Measurements from ENCODE around the gene PIGU.

PIGU gene

DNA sequence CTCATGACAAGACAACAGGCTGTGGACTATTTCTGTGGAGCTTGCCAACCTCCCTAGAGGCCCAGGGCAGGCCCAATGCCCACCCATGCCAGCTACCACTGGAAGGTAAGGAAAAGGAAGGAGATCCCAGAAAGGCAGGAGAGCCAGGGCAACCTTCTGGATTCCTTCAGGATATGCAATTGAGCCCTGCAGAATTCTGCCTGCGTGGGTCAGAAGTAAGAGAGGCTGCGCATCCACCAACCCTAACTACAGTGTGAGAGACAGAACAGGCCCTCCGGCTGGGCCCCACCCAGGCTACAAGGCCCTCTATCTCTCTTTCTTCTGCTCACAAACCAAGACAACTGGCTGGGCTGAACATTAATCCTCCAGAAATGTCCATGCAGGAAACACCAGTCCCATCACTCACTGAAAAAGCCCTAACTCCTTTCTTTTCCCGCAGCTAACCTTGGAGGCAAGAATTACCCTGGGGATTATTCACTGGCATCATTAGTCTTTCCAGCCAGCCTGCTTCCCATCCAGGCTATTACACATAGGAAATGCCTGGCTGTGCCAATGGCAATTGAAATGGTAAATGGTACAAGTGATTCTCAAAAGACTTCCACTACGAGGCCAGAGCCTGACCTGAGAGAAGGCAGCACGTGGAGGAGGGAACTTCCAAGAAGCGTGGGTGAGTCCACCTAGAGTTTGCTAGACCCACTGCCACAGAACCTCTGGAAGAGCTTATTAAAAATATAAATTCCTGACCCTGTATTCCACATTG, 103.2 kb downstream of the PIGU start:
- H3K27ac ChIP-seq, result no peak overlapping the region
- no peak for TF ChIP-seq ZFX (IDR thresholded peaks at IDR 0.05; ENCODE audit: borderline replicate concordance)
- TF ChIP-seq CTCF (IDR thresholded peaks at IDR 0.05), result no peak

DNA sequence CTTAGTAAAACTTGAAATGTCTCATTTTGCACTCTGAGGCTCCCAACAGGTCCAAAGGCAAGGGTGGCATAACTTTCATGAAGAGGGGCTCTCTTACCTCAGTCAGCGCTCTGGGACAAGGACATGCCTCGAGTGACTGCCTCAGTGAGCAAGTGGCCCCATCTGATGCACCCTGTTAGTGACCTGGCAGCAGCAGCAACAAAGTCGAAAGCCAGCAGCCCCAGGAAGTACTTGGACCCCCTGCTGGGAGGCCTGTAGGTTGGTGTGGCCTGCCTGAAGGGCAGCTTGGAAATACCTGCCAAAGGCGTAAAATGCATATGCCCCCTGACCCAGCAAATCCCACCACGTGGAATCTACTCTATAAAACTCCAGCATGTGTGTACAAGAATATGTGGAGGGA, 105.1 kb downstream of the PIGU start:
- no peak overlapping the region for H3K27ac ChIP-seq
- no peak for TF ChIP-seq CTCF (IDR thresholded peaks at IDR 0.05)

- no peak overlapping the region for H3K27ac ChIP-seq
- TF ChIP-seq CTCF (IDR thresholded peaks at IDR 0.05) (no peak), ZFX (IDR thresholded peaks at IDR 0.05; ENCODE audit: borderline replicate concordance) (no peak)
Measured at GRCh38 chr20:34570859-34571306, 106.0 kb downstream of the PIGU start.

GRCh38 chr20:34569598-34569997, 107.3 kb downstream of the PIGU start:
- no peak for TF ChIP-seq ZFX (IDR thresholded peaks at IDR 0.05; ENCODE audit: borderline replicate concordance)
- no peak for TF ChIP-seq CTCF (IDR thresholded peaks at IDR 0.05)
- no peak overlapping the region for H3K27ac ChIP-seq

- TF ChIP-seq CTCF (IDR thresholded peaks at IDR 0.05) (no peak), ZFX (IDR thresholded peaks at IDR 0.05; ENCODE audit: borderline replicate concordance) (no peak)
Measured at GRCh38 chr20:34567892-34568865, 108.7 kb downstream of the PIGU start.

DNA sequence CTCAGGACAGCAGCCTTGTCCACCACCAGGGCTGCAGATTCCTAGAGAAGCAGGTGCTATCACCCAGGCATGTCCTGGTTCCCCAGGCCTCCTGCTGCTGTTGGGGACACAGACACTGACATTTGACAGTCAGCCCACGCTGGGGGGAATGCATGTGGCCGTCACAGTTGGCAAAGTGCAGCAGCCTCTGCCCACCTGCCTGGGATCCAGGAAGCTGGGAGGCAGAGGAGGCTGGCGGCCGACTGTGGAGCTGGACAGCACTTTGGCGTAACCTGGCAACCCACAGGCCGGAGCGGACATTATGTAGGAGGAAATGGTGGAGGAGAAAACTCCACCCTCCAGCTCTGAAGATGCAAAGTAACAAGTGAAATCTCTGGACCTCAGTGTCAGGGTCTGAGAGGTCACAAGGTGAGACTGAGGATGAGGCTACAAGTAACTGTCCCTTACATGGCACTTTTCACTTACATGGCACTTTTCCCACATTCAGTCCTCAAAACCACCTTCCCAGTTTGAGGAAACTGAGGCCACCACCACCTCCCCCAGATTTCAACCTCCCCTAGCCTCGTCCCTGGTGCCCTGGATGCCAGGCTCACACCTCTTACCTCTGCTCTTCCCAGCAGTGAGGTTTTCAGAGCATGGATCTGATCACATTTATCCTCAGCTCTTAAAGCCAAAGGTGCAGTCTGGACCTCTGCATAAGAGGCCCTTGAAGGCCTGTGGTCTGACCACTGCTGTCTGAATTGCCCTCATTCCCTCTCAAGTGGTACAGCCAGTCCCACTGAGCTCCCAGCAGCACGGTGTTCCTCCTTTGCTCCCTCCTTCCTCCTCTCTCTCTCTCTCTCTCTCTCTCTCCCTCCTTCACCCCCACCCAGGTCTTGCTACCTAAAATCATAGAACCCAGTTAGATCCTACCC, 109.7 kb downstream of the PIGU start:
- no peak overlapping the region for H3K27ac ChIP-seq
- TF ChIP-seq CTCF (IDR thresholded peaks at IDR 0.05) (no peak), ZFX (IDR thresholded peaks at IDR 0.05; ENCODE audit: borderline replicate concordance) (no peak)

More at GRCh38 chr20:34567892-34568865, 108.7 kb downstream of the PIGU start:
- H3K27ac ChIP-seq, result no peak overlapping the region
